OCI-LY3 (cell line): ENCODE results near the gene CLEC4M.

Experiments used
- CTCF ChIP-seq: fragments of 200-600, 300-600 bp; sonication (generic); IDR thresholded peaks from 2 replicates; pipeline ENCODE4 v1.5.1; 2014; ENCODE audit warnings: antibody characterized with exemption, low read length, low read depth
- EZH2phosphoT487 ChIP-seq: fragments of 200-600 bp; shearing (Covaris generic); IDR thresholded peaks from 2 replicates; pipeline ENCODE4 v1.6.1; 2018; ENCODE audit warnings: antibody characterized with exemption, mixed run types, low read depth

- TF ChIP-seq CTCF (no peak), EZH2phosphoT487 (no peak)
These were observed 26.9 kb upstream of the CLEC4M start for GRCh38 chr19:7736148-7736547.
